GM21723 (cell line): ENCODE results near the gene ZSCAN10.
"Not testable (repeated sequence)": the region's sequence is repeated elsewhere in the genome, so short reads cannot be mapped to it uniquely, and the experiment has no call there.

ENCODE experiments used
- ATAC-seq: cut with Tn5 transposase; IDR thresholded peaks from one replicate; pipeline ENCODE4 v1.9.1; 2021; ENCODE audit warnings: mild to moderate bottlenecking, moderate library complexity; ENCODE audit not compliant: unreplicated experiment

ZSCAN10 gene

DNA sequence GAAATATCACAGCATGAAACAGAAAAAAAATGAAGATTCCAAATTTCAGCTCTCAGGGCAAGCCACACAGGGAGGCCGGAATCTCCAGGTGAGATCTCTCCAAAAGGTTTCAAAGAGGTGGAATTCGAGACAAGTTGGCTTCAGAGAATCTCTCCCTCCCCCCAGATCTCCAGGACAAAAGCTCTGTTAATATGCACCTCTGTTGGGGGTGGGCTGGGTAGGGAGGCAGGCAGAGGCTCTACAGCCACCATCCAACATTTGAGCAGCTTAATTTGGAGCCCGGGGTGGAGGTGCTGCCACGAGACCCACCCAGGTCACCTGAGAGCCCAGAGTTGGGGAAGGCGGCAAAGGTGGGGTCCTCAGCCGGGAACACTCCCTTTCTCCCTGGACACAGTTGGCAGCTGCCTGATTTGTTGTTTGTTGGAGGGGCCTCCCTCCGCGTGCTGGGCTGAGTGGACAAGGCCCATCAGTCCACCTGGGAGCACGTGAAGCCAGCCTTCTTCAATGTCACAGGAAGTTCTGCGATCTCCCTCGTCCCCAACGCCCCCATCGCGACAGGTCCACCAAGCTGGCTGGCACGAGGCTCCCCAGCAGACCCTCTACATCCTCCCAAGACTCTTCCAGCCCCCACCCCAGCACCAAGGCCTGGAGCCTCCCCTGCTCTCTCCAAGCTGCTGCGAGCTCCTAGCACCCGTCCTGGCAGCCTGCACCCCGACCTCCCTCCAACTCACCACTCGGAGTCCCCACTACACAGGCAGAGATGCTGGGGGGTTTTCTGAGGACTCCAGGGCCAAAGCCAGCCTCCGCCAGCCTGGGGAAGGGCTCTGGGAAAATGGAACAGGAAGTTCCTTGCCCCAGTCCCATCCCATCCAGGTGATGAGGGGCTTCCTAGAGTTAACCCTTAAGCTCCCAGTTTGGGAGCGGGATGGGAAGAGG, at the start of gene ZSCAN10:
Gene ZSCAN10, minus strand, starts transcription at position 836 of the 936 bp plus-strand sequence. CDS start 6,357 bp downstream, outside the sequence.
- no peak for ATAC-seq

- ATAC-seq: no peak
Observed at GRCh38 chr16:3148256-3149192, 49.4 kb upstream of the ZSCAN10 start.

DNA sequence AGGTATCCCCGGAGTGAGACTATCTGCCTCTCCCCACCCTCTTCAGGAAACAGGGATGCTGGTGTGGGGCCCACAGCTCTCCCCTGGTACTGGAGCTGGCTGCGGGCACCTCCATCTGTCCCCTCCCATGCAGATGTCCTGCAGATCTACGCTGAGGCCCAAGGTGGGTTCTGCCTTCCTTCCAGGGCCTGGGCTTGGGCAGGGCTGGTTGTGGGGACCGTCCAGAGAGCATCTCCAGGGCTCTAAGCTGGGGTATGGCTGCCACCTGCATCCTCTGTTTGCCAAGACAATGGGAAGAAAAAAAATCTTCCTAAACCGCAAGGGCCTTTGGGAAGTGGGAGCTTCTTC, 48.6 kb upstream of the ZSCAN10 start:
- no peak for ATAC-seq

DNA sequence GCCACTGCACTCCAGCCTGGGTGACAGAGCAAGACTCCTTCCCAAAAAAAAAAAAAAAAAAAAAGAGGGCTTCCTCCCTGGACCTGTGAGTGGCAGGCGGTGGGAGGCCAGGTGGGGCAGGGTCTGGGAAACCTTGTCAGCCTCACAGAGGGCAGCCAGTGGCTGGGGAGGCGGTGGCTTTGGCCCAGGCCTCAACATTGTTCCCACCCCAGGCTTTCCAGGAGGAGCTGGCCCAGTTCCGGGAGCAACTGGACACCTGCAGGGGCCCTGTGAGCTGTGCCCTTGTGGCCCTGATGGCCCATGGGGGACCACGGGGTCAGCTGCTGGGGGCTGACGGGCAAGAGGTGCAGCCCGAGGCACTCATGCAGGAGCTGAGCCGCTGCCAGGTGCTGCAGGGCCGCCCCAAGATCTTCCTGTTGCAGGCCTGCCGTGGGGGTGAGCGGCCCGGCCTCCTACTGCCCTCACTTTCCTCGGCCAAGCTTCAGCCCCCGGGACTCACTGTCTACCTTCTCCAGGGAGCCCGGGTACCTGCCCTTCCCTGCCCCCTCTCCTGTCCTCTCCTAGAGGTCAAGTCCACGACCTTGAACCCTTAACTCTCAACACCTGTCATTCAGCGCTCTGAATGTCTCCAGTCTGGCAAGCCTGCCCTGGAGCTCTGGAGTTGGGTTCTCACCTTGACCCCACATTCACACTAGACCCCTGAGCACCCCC, 48.1 kb upstream of the ZSCAN10 start:
- no peak for ATAC-seq

- ATAC-seq: no peak
Observed at GRCh38 chr16:3145660-3146059, 46.6 kb upstream of the ZSCAN10 start.

DNA sequence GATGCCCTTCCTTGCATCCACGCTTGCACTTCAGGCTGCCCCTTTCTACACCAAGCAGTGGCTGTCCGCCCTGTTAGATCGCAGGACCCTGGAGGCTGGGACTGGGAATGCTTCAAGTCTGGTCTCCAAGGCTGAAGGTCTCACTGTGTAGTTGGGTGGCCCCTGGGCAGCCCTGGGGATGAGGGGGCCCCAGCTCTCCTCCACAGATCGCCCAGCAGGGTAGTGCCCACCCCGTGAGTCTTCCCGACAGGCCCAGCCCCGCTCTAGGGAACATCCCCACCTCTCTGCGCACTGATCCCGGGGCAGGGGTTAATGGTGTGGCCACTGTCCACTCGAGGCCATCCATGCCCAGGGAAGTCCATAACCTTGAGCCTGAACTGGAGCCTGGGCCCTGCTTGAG, 46.1 kb upstream of the ZSCAN10 start:
- no peak for ATAC-seq

DNA sequence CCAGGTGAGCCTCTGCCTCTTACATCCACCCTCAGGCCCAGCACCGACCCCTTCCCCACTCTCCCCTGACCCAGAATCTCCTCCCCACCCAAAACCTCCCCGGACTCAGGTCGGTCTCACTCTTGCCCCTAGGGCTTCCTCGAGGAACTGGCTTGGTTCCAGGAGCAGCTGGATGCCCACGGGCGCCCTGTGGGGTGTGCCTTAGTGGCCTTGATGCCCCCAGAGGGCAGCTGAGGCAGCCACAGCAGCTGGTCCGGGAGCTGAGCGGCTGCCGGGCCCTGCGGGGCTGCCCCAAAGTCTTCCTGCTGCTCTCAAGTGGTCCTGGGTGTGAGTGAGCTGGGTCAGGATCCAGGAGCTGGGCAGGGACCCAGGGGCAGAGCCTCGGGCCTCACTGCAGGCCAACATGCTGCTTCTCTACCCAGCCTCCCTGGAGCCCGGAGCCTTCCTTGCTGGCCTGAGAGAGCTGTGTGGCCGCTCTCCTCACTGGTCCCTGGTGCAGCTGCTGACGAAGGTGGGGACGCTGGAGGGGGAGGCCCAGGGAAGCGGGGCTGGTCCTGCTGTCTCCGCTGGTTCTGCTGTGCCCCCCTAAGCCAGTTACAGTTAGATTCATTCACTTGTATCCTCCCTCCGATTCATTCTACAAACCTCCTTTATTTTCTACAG, 45.4 kb upstream of the ZSCAN10 start:
- ATAC-seq: no peak

DNA sequence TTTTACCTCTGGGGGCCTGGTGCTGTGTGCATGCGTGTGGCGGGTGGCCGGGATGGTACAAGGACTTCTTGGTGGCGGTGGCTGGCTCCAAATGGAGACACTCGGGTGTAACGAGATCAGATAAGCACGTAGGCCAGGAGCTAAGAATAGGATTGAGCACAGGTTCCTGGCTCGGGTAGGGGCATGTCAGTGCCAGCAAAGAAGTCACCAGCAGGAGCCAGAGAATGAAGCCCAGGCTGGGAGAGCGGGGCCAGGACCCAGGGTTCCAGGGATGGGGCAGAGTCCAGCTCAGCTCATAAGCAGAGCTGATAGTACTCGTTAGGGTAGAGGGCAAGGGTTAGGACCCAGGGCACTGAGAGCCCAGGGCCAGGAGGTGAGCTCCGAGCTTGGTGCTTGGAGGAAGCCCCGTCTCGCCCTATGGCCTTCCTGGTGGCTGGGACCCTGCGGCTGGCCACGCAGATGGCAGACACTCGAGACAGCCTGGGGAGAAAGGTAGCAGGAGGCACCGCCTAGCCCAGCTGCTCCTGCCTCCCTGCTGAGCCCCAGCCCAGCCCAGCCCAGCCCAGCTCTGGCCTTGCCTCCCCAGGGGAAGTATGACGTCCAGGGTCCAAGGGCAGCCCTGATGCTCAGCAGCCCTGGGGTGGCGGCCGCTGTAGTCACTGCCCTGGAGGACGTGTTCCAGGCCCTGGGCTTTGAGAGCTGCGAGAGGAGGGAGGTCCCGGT, 44.7 kb upstream of the ZSCAN10 start:
- no peak for ATAC-seq

DNA sequence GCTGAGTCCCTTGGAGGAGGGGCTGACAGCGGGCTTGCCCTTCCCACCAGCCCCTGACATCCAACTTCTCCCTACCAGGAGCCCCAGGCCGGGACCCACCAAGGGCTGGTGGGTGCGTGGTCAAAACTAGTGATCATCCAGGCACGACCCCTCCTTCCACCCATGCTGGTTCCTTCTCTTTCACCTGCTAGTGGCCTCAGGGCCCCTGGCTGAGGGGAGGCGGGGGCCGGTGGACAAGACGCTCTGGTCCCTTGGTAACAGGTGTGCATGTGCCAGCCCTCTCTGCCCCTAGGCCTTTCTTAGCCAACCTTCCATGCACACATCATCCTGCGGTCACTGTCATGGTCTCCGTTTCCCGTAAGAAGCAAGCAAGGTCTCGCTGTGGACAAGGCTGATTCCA, 44.1 kb upstream of the ZSCAN10 start:
- no peak for ATAC-seq

GRCh38 chr16:3142770-3143169, 43.7 kb upstream of the ZSCAN10 start:
- no peak for ATAC-seq

- no peak for ATAC-seq
Observed at GRCh38 chr16:3142327-3142726, 43.2 kb upstream of the ZSCAN10 start.

DNA sequence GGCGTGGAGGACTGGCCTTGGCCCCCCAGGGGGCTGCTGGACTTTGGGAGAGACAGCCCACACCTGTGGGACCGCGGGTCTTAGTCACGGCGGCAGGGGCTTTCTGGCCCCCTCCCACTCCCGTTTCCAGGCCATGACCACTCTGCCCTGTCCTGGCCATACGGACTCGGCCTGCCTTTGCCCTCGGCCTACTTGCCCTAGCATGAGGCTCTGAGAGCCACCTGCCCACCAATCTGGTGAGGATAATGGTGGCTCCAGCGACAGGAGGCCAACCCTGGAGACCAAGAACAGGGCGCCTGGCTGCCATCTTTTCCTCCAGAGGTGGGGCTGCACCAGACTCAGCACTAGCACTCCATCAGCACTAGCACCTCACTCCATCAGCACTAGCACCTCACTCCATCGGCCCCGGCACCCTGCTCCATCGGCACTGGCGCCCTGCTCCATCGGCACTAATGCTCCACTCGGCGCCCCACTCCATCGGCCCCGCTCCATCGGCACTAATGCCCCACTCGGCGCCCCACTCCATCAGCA, 42.8 kb upstream of the ZSCAN10 start:
- ATAC-seq: no peak

DNA sequence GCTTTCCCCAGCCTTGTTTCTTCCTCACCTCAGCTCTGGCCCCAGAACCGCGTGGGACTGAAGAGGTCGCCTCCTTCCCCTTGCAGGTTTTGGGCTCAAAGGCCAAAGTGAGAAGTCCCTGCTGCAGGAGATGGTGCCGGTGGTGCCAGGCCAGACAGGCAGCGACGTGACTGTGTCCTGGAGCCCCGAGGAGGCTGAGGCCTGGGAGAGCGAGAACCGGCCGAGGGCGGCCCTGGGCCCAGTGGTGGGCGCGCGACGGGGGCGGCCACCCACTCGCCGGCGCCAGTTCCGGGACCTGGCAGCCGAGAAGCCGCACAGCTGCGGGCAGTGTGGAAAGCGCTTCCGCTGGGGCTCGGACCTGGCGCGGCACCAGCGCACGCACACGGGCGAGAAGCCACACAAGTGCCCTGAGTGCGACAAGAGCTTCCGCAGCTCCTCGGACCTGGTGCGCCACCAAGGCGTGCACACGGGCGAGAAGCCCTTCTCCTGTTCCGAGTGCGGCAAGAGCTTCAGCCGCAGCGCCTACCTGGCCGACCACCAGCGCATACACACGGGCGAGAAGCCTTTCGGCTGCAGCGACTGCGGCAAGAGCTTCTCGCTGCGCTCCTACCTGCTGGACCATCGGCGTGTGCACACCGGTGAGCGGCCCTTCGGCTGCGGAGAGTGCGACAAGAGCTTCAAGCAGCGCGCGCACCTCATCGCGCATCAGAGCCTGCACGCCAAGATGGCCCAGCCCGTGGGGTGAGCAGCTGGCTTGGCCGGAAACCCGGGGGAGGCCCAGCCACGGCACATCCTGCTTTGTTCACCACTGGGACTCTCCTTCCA, 41.7 kb upstream of the ZSCAN10 start:
- no peak for ATAC-seq

DNA sequence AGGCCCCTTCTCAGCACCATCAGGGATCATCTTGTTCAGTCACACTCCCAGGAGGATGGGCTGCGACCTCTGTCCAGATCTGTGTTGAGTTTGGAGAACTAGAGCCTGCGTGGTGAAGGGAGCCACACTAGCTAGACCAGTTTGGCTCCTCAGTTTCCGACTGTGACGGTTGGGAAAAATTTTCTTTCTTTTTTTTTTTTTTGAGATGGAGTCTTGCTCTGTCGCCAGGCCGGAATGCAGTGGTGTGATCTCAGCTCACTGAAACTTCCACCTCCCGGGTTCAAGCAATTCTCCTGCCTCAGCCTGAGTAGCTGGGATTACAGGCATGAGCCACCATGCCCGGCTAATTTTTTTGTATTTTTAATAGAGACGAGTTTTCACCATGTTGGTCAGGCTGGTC, 40.5 kb upstream of the ZSCAN10 start:
- ATAC-seq: not testable (repeated sequence)

- no peak for ATAC-seq
Observed at GRCh38 chr16:3138823-3139426, 39.8 kb upstream of the ZSCAN10 start.

- no peak for ATAC-seq
Observed at GRCh38 chr16:3138342-3138741, 39.2 kb upstream of the ZSCAN10 start.

DNA sequence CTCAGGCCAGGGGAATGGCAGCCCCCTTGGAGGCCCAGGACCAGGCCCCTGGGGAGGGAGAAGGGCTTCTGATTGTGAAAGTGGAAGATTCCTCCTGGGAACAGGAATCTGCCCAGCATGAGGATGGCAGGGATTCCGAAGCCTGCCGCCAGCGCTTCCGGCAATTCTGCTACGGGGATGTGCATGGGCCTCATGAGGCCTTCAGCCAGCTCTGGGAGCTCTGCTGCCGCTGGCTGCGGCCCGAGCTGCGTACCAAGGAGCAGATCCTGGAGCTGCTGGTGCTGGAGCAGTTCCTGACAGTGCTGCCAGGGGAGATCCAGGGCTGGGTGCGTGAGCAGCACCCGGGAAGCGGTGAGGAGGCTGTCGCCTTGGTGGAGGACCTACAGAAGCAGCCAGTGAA, 38.2 kb upstream of the ZSCAN10 start:
- ATAC-seq: no peak

DNA sequence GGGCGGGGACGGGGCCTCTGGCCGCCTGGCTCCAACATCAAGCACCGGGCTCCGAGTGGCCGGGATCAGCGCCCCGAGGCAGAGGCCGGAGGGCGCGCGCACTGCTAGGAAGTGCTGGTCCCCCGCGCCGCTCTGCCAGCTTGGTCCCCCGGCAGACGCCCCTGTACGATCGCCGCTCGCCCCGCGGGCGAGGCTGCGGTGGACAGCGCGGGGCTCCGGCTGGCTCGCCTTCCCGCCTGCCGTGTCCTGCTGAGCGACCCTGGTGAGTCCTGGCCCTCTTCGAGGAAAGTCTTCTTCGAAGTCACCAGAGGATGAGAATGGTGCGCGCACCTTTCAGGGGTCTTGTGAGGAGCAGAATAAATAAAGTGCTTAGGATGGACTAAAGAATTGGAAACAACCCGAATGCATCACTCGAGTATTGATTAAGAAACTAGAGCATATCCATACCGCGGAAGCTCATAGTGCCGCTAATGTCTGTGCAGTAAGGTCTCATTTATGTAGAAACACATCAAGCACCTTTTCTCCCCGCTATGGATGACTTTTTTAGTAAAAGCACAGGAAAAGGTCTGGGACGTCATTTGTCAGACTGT, 36.1 kb upstream of the ZSCAN10 start:
- no peak for ATAC-seq
